ENCODE data around the gene SLC37A1.

- TF ChIP-seq POLR2A (IDR thresholded peaks at IDR 0.05) (no peak), POLR2AphosphoS5 (IDR thresholded peaks at IDR 0.05) (no peak), EP300 (IDR thresholded peaks at IDR 0.05) (no peak)
- TF ChIP-seq, protein P1, sequence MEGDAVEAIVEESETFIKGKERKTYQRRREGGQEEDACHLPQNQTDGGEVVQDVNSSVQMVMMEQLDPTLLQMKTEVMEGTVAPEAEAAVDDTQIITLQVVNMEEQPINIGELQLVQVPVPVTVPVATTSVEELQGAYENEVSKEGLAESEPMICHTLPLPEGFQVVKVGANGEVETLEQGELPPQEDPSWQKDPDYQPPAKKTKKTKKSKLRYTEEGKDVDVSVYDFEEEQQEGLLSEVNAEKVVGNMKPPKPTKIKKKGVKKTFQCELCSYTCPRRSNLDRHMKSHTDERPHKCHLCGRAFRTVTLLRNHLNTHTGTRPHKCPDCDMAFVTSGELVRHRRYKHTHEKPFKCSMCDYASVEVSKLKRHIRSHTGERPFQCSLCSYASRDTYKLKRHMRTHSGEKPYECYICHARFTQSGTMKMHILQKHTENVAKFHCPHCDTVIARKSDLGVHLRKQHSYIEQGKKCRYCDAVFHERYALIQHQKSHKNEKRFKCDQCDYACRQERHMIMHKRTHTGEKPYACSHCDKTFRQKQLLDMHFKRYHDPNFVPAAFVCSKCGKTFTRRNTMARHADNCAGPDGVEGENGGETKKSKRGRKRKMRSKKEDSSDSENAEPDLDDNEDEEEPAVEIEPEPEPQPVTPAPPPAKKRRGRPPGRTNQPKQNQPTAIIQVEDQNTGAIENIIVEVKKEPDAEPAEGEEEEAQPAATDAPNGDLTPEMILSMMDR (IDR thresholded peaks at IDR 0.05), result no peak
These were observed 9.6 kb downstream of the SLC37A1 start for GRCh38 chr21:42523211-42523610.

All from sigmoid colon (tissue), 4 donors.